Measurements from ENCODE around the gene ECHS1.

Gene ECHS1

DNA sequence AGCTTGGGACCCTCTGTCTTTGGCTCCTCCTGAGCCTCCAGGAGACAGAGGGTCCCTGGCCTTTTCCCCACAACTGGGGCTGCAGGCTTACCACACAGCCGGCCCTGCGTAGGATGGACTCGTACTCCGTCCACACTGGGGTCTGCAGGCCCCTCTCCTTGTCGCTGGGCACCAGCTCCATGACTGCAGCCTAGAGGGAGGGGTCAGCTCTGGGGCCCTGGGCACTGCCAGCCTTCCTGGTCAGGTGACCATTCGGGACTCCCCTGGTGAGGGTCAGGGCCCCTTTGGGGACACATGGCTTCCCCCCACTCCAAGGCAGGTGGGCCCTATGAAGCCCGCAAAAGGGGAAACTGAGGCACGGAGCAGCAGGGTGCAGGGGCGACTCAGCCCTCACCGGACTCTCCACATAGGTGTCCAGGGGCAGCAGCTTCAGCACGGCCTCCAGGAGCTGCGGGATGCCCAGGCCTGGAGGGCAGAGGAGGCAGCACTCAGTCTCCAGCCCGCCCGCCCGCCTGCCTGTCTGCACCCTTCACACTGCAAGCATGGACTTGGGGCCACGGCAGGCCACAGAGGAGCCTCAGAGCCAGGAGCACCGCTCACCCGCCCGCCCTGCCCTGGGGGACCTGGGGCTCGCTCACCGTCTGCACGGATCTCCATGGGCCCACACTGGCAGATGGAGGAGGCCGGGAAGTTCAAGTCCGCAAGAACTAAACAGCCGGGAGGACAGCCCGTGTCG, 16.4 kb downstream of the ECHS1 start:
- DNase-seq: no peak

- no peak for DNase-seq
These were observed 17.2 kb downstream of the ECHS1 start for GRCh38 chr10:133355991-133356390.

DNA sequence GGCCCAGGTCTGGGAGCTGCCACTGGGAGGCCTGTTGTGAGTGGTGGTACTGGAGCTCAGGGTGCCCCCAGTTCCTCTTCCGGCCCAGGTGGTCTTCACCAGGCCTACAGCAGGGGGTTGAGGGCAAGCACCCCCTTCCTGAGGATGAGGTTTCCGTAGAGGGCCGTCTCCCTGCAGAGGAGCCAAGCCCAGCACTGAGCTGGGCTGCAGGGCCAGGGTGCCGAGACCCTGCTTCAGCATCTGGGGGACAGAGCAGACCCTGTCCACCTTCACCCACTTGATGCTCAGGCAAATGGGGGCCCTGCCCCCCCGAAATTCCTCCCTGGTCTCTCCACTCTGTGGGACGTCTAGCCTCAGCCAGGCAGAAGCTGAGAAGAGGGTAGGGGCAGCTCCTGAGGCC, 17.9 kb downstream of the ECHS1 start:
- DNase-seq: no peak

- no peak for DNase-seq
These were observed 18.4 kb downstream of the ECHS1 start for GRCh38 chr10:133354672-133355240.

DNA sequence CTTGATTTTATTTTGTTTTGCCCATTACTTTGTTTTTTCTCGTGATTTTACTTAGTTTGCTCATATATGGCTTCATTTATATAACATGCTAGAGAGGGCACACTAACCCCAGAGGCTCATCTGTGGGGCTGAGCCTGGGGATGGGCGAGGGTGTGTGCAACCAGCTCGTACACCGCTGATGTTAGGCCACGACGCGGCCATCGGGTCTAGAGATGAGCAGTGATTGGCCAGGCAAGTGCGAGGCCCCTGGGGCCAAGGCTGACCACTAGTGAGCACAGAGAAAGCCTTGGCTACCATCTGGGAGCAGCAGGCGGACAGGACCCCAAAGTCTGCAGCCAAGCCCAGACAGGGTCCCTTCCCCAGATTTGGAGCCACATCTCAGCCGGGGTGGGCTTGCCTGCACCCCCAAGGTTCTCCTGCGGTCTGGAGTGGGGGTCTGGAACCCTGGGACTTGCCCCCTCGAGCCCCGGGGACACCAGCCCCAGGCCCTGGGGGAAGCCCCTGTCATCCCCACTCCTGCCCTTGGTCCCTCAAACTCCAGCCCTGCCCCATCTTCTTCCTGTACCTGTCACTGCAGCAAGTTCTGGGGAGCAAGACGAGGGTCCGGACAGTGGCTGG, 19.1 kb downstream of the ECHS1 start:
- DNase-seq: no peak

GRCh38 chr10:133353202-133353959, 19.8 kb downstream of the ECHS1 start:
- DNase-seq: no peak

GRCh38 chr10:133351408-133352318, 21.5 kb downstream of the ECHS1 start:
- DNase-seq: no peak

GRCh38 chr10:133350950-133351329, 22.2 kb downstream of the ECHS1 start:
- no peak for DNase-seq

DNA sequence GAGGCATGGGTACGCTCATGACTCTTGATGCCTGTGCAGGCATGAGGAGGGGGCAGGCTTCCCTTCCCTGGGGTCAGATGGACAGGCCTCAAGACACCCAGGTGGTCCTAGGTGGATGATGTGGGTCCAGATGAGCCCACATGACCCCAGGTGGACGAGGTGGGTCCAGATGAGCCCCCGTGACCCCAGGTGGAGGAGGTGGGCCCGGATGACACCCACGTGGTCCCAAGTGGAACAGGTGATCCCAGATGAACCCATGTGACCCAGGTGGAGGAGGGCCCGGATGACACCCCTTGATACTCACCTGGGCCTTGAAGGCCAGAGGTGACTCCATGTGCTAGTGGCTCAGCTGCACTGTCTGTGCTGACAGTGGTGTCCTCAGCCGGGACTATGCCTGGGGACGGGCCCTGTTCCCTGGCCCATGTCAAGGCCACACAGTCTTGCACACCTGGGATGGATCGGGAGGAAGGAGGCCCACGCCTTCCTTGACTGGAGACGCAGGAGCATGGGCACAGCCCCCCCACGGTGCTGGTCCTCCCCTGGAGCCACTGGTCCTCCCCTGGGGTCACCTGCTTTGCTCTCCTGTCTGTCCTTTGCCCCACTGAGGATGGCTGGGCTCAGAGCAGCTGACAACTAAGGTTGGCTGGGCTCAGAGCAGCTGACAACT, 22.7 kb downstream of the ECHS1 start:
- DNase-seq: no peak

- DNase-seq: no peak
These were observed 23.6 kb downstream of the ECHS1 start for GRCh38 chr10:133349577-133350011.

DNA sequence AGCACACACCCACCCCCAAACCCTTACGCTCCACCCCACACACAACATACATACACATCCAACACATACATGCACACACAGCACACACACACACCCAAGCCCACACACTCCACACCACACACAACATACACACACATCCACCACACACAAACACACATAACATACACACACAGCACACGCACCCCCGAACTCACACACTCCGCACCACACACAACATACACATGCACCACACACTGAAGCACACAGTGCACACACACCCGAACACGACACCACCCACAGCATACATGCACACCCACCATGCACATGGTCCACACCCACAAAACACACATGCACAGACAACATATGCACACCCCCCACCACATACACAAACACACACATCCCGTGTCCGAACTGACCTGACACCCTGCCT, 24.0 kb downstream of the ECHS1 start:
- no peak for DNase-seq

GRCh38 chr10:133347710-133348517, 25.2 kb downstream of the ECHS1 start:
- no peak for DNase-seq

DNA sequence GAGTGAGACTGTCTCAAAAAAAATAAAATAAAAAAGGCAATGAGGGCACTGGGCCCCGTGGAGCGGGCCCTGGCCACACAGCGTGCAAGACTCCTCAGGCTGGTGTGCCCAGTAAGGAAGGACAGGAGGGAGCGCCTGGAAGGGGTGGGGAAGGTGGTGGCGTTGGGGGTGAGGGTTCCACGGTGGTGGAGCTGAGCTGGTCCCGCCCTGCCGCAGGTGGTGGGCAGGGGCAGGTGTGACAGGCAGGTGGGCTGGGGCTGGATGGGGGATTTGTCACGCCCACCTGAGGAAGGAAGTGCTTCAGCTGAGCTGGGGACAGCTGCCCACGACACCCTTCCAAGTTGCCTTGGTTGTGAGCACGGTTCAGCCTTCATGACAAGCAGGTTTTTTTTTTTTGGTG, 26.7 kb downstream of the ECHS1 start:
- DNase-seq: no peak

- no peak for DNase-seq
These were observed 28.9 kb downstream of the ECHS1 start for GRCh38 chr10:133344236-133344635.

DNA sequence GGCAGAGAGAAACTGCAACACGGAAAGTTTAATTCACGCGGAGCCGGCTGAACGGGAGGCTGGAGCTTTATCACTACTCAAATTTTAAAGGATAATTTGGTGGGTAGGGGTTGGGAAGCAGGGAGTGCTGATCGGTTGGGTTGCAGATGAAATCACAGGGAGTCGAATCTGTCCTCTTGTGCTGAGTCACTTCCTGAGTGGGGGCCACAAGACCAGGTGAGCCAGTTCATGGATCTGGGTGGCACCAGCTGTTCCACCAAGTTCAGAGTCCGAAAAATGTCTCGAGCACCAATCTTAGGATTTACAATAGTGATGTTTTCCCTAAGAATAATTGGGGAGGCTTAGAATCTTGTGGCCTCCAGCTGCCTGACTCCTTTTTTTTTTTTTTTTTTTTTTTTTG, 29.6 kb downstream of the ECHS1 start:
- DNase-seq: no peak

DNA sequence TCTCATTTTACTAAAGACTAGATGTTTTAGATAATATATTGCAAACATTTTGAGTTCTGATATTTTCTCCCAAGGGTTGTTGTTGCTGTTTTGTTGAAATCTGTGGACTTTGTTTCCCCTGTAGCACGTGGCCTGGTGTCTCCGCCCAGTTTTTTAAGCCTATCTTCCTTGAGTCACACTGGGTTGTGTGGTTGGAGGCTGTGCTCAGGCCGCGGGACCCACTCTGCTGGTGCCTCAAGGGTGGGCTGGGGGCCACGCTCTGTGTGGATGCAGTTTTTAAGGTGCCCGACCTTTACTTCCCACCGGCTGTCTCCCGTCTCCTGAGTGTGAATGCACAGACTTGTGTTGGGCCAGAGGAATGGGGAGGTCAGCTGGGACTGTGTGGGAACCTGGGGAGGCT, 30.2 kb downstream of the ECHS1 start:
- no peak for DNase-seq

- DNase-seq: no peak
These were observed 31.2 kb downstream of the ECHS1 start for GRCh38 chr10:133341983-133342382.

GRCh38 chr10:133339708-133340380, 33.3 kb downstream of the ECHS1 start:
- no peak for DNase-seq

DNA sequence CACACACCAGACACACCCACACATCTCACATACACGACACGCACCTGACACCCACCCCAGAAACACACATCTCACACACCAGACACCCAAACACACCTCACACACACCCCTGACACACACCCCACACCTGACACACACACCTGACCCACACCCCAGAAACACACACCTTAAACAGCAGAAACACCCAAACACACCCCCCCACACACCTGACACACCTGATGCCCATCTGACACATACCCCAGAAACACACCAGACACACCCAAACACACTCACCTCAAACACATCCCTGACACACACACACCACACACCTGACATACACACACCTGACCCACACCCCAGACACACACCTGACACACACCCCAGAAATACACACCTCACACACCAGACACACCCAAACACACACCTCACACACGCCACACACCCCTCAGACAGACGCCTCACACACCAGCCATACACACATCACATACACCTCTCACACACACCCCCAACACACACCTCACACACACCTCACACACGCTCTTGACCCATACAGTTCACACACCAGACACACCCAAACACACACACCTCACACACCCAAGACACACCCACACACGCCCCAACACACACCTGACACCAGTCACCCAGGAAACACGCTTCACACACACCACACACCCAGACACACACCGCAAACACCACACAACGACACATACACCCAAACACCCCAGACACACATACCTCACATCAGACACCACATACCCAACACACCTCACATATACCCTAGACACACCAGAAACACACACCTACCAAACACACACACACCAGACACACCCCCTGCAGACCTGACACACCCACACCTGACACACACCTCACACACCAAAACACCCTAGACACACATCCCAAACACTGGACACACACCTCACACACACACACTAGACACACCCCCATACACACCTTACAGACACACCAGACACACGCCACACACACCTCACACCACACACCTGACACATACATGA, 34.8 kb downstream of the ECHS1 start:
- no peak for DNase-seq

Data from CD4-positive, alpha-beta T cell treated with Interferon gamma for 1 hour (primary cell).